Caco-2 (cell line): Measurements from ENCODE around the gene CIAO2A. TPM values are rescaled to one million over a fixed set of nuclear protein-coding genes. Genes with fewer than 3 reads are reported as not detected.

Source experiments
- BruUV-seq: library from RNA; stranded (reverse); fragments of 400-500 nt; replicated peaks from 2 replicates; lab custom pipeline; 2021; lab: Mats Ljungman, UMichigan
- CTCF ChIA-PET: fragments of 300-600 bp; sonication (Branson Sonifier 250); formaldehyde crosslinking; loops from one replicate; lab custom pipeline; 2022; ENCODE audit warnings: antibody characterized with exemption; lab: Charles Lee
- POLR2A ChIA-PET: fragments of 300-600 bp; sonication (Branson Sonifier 250); formaldehyde crosslinking; loops from one replicate; lab custom pipeline; 2022; ENCODE audit warnings: antibody characterized with exemption; lab: Charles Lee
- DNase-seq, 2 experiments: peaks; one replicate each; pipeline versions ENCODE4 v3.0.0 to v3.0.0-alpha.2; 2020 to 2022
- H3K27me3 ChIP-seq: replicated peaks from 2 replicates; pipeline ENCODE4 v1.6.0; 2011; ENCODE audit warnings: low read length; ENCODE audit not compliant: control insufficient read depth, insufficient read depth
- H3K36me3 ChIP-seq: 2 replicates; pipeline ENCODE4 v1.5.1; 2011; ENCODE audit warnings: low read length; ENCODE audit not compliant: control insufficient read depth, insufficient read depth
- H3K4me1 ChIP-seq: fragments of 250-450 bp; sonication (Bioruptor Pico); 2 replicates; pipeline ENCODE4 v1.5.1; 2020; ENCODE audit warnings: mild to moderate bottlenecking
- H3K4me3 ChIP-seq: 2 replicates; pipeline ENCODE4 v1.5.1; 2011; ENCODE audit warnings: low read depth, mild to moderate bottlenecking, control low read depth, low read length
- H3K9me3 ChIP-seq: fragments of 250-450 bp; sonication (Bioruptor Pico); 2 replicates; pipeline ENCODE4 v1.5.1; 2020; ENCODE audit warnings: mild to moderate bottlenecking, moderate library complexity
- H3K27ac Mint-ChIP-seq: one replicate; pipeline ENCODE4 v1.8.0; 2022; ENCODE audit warnings: mixed read lengths; ENCODE audit not compliant: unreplicated experiment
- H3K27me3 Mint-ChIP-seq: one replicate; pipeline ENCODE4 v1.8.0; 2022; ENCODE audit warnings: mixed read lengths; ENCODE audit not compliant: insufficient read depth, unreplicated experiment
- H3K36me3 Mint-ChIP-seq: one replicate; pipeline ENCODE4 v1.8.0; 2022; ENCODE audit warnings: mild to moderate bottlenecking, mixed read lengths; ENCODE audit not compliant: insufficient read depth, unreplicated experiment
- H3K4me1 Mint-ChIP-seq: one replicate; pipeline ENCODE4 v1.8.0; 2022; ENCODE audit warnings: low read depth, mixed read lengths; ENCODE audit not compliant: unreplicated experiment
- H3K4me3 Mint-ChIP-seq: one replicate; pipeline ENCODE4 v1.8.0; 2022; ENCODE audit warnings: mild to moderate bottlenecking, moderate library complexity, mixed read lengths; ENCODE audit not compliant: unreplicated experiment
- H3K9me3 Mint-ChIP-seq: one replicate; pipeline ENCODE4 v1.8.0; 2022; ENCODE audit warnings: mixed read lengths; ENCODE audit not compliant: unreplicated experiment
- intact Hi-C: fragments of 100-400 bp; cut with micrococcal nuclease; formaldehyde crosslinking; loops from one replicate; pipeline ENCODE4 v1.10.0; 2022; ENCODE audit not compliant: unreplicated experiment
- total RNA-seq: library from RNA; stranded (reverse); gene quantifications from 2 replicates; pipeline ENCODE4 v1.2.3, GENCODE V29; 2022
- TF ChIP-seq, protein P1 (sequence below), 2 experiments: fragments of 200-600 bp in 1 of 2; IDR thresholded peaks; 1 replicate in 1 of 2; 2 replicates in 1 of 2; pipeline versions ENCODE4 v1.5.1 to v1.8.0; 2011 to 2022; ENCODE audit warnings: antibody characterized with exemption in 1 of 2, control low read depth in 1 of 2, inconsistent platforms in 1 of 2, low read depth in 1 of 2, low read length in 1 of 2, mild to moderate bottlenecking in 1 of 2, moderate library complexity in 1 of 2; ENCODE audit not compliant: insufficient read depth in 1 of 2, severe bottlenecking in 1 of 2, unreplicated experiment in 1 of 2

The CIAO2A gene
- total RNA-seq, 1 experiment from 2014 or later: 61.6 TPM

DNA sequence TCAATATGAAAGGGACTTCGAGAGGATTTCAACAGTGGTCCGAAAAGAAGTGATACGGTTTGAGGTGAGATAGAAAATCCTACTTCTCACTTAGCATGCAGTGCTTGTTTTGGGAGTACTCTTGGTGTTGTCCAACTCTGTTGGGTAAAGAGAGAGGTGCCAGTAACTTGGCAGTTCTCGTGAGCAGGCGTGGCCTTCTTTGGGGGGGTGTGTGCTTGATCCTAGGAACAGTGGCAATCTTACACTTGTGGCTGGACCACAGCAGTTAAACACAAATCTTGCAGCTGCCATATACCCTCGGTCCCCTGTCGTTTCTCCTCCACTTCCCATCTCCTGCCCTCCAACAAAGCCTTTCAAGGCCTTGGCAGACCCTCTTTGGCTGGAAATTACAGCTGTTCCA is 42.7 kb upstream of the CIAO2A start:
- Histone ChIP-seq H3K4me3 (no peak overlapping the region), H3K27me3 (no peaks in the 10 kb centered on the region), H3K4me1 (no peaks in the 10 kb centered on the region), H3K36me3 (no peaks in the 10 kb centered on the region; the same call in 1 of the 2 replicates), H3K9me3 (no peaks in the 10 kb centered on the region)
- Mint-ChIP-seq H3K4me3 (no peak overlapping the region), H3K9me3 (no peaks in the 10 kb centered on the region), H3K27me3 (no peaks in the 10 kb centered on the region), H3K4me1 (no peaks in the 10 kb centered on the region), H3K36me3 (peaks cover 22% of the 10 kb centered on the region), H3K27ac (no peak overlapping the region)
- CTCF ChIA-PET: interaction anchor here (1.0 kb wide), 1 partner anchor 17 kb away, joined by 3 read pairs; no protein-coding TSS in a partner anchor
- DNase-seq: no peak
- intact Hi-C loops: no loop called here
- TF ChIP-seq, protein P1, sequence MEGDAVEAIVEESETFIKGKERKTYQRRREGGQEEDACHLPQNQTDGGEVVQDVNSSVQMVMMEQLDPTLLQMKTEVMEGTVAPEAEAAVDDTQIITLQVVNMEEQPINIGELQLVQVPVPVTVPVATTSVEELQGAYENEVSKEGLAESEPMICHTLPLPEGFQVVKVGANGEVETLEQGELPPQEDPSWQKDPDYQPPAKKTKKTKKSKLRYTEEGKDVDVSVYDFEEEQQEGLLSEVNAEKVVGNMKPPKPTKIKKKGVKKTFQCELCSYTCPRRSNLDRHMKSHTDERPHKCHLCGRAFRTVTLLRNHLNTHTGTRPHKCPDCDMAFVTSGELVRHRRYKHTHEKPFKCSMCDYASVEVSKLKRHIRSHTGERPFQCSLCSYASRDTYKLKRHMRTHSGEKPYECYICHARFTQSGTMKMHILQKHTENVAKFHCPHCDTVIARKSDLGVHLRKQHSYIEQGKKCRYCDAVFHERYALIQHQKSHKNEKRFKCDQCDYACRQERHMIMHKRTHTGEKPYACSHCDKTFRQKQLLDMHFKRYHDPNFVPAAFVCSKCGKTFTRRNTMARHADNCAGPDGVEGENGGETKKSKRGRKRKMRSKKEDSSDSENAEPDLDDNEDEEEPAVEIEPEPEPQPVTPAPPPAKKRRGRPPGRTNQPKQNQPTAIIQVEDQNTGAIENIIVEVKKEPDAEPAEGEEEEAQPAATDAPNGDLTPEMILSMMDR (IDR thresholded peaks at IDR 0.05; ENCODE audit: insufficient read depth in 1 of 2, low read depth in 1 of 2, low read length in 1 of 2, severe bottlenecking in 1 of 2, unreplicated experiment in 1 of 2): no peak
- POLR2A ChIA-PET: no interaction called here
- no TSS peak for BruUV-seq

DNA sequence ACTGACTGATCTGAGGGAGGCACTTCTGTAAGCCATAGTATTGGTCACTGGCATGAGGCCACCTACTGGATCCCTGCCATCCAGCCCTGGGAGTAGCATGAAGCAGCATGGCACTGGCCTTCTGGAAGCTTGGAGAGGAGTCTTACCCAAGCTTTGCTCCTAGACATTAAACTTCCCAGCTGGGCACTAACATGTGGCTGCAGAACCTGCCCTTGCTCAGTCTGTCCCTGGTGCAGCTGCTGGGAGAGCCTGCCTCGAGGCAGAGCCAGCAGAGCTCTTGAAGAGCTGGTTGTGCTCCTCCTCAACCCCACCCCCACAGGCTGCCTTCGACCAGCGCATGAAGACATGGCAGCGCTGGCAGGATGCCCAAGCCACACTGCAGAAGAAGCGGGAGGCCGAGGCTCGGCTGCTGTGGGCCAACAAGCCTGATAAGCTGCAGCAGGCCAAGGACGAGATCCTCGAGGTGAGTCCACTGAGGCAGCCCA is 40.7 kb upstream of the CIAO2A start:
- Mint-ChIP-seq H3K27ac (no peak overlapping the region), H3K36me3 (peaks cover 22% of the 10 kb centered on the region), H3K4me1 (no peaks in the 10 kb centered on the region), H3K4me3 (no peak overlapping the region), H3K27me3 (no peaks in the 10 kb centered on the region), H3K9me3 (no peaks in the 10 kb centered on the region)
- no TSS peak for BruUV-seq
- no peak overlapping the region for H3K4me3 ChIP-seq
- TF ChIP-seq, protein P1 (IDR thresholded peaks at IDR 0.05; ENCODE audit: insufficient read depth in 1 of 2, low read depth in 1 of 2, low read length in 1 of 2, severe bottlenecking in 1 of 2, unreplicated experiment in 1 of 2): no peak
- intact Hi-C loops: no loop called here
- no peak for DNase-seq
- H3K36me3 ChIP-seq: no peaks in the 10 kb centered on the region; the same call in 1 of the 2 replicates
- no peaks in the 10 kb centered on the region for H3K27me3 ChIP-seq
- no peaks in the 10 kb centered on the region for H3K4me1 ChIP-seq
- POLR2A ChIA-PET: no interaction called here
- CTCF ChIA-PET: no interaction called here
- no peaks in the 10 kb centered on the region for H3K9me3 ChIP-seq

DNA sequence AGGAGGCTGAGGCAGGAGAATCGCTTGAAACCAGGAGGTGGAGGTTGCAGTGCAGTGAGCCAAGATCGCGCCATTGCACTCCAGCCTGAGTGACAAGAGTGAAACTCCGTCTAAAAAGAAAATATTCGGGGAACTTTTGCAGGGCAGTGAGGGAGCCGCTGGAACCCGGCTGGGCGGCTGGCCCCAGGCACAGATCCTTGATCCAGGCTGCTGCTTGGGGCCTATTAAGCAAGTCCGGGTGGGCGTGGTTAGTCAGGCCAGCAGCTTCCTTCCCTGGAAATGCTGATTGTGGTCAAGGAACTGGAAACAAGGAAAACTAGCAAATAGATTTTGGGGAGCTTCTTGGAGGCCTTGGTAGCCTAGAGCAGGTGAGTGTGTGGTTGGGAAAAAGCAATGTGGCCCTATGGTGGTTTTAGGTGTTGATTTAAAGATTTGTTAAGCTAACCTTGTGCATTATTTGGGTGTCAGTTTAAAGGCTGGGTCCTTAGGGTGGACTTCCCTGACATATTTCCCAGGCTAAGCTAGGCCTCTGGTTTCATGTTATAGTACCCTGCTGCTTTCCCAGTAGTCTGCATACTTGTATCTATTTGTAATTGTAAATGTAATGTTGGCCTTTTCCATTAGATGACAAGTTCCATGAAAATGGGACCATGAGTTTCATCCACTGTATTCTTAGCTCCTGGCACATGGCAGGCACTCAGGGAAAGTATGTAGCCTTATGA is 40.1 kb upstream of the CIAO2A start:
- Mint-ChIP-seq H3K36me3 (peaks cover 24% of the 10 kb centered on the region), H3K27me3 (no peaks in the 10 kb centered on the region), H3K4me3 (no peak overlapping the region), H3K27ac (no peak overlapping the region), H3K9me3 (no peaks in the 10 kb centered on the region), H3K4me1 (no peaks in the 10 kb centered on the region)
- CTCF ChIA-PET: no interaction called here
- intact Hi-C loops: no loop called here
- BruUV-seq: no TSS peak
- TF ChIP-seq, protein P1 (IDR thresholded peaks at IDR 0.05; ENCODE audit: insufficient read depth in 1 of 2, low read depth in 1 of 2, low read length in 1 of 2, severe bottlenecking in 1 of 2, unreplicated experiment in 1 of 2): no peak
- DNase-seq: no peak
- Histone ChIP-seq H3K4me3 (no peak overlapping the region), H3K4me1 (no peaks in the 10 kb centered on the region), H3K27me3 (no peaks in the 10 kb centered on the region), H3K9me3 (no peaks in the 10 kb centered on the region), H3K36me3 (no peaks in the 10 kb centered on the region; the same call in 1 of the 2 replicates)
- POLR2A ChIA-PET: no interaction called here
